ENCODE data around the gene HAGH.

HAGH gene

DNA sequence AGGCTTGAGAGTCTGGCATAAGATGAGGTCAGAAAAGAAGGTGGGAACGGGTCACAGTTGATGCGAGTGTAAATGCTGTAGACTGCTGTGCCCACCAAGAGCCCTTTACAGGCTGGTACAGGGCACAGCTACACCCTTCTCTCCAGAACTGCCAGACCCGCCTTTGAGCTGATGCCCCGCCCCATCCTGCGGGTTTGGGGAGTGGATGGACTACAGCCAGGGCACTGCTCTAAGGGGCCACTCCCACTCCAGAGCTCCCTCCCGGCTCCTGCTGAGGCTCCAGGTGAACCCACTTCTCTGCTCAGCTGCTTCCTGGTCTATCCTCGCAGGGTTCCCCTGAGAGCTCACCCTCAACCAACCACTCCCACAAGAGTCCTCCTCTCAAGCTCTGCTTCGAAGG lies 33.0 kb upstream of the HAGH start:
- no peaks in the 10 kb centered on the region for H3K36me3 ChIP-seq (ENCODE audit: control insufficient read depth in 1 of 2, insufficient read depth in 2 of 2, low read length in 2 of 2)
- H3K27me3 ChIP-seq (ENCODE audit: control insufficient read depth in 1 of 2, insufficient read depth in 2 of 2, low read length in 2 of 2) = peaks cover 14 to 15% of the 10 kb centered on the region in 2 donors
- H3K27ac ChIP-seq (ENCODE audit: low read depth, low read length) = no peak overlapping the region
- no peak overlapping the region for H3K9ac ChIP-seq (ENCODE audit: low read depth in 1 of 2, low read length in 2 of 2)
- no peak overlapping the region for H3K4me3 ChIP-seq (ENCODE audit: low read depth in 1 of 2, low read length in 2 of 2)
- H3K4me1 ChIP-seq (ENCODE audit: control insufficient read depth in 1 of 2, insufficient read depth in 2 of 2, low read length in 2 of 2) = peaks cover 0 to 5% of the 10 kb centered on the region in 2 donors
- no peaks in the 10 kb centered on the region for H3K9me3 ChIP-seq (ENCODE audit: control insufficient read depth in 1 of 2, low read length in 2 of 2)

GRCh38 chr16:1858189-1858865 lies 31.7 kb upstream of the HAGH start:
- Histone ChIP-seq H3K27ac (ENCODE audit: low read depth, low read length) (no peak overlapping the region), H3K4me1 (ENCODE audit: control insufficient read depth in 1 of 2, insufficient read depth in 2 of 2, low read length in 2 of 2) (peaks cover 0 to 5% of the 10 kb centered on the region in 2 donors), H3K9ac (ENCODE audit: low read depth in 1 of 2, low read length in 2 of 2) (no peak overlapping the region), H3K9me3 (ENCODE audit: control insufficient read depth in 1 of 2, low read length in 2 of 2) (no peaks in the 10 kb centered on the region), H3K36me3 (ENCODE audit: control insufficient read depth in 1 of 2, insufficient read depth in 2 of 2, low read length in 2 of 2) (no peaks in the 10 kb centered on the region), H3K27me3 (ENCODE audit: control insufficient read depth in 1 of 2, insufficient read depth in 2 of 2, low read length in 2 of 2) (peaks cover 14 to 15% of the 10 kb centered on the region in 2 donors), H3K4me3 (ENCODE audit: low read depth in 1 of 2, low read length in 2 of 2) (no peak overlapping the region)

DNA sequence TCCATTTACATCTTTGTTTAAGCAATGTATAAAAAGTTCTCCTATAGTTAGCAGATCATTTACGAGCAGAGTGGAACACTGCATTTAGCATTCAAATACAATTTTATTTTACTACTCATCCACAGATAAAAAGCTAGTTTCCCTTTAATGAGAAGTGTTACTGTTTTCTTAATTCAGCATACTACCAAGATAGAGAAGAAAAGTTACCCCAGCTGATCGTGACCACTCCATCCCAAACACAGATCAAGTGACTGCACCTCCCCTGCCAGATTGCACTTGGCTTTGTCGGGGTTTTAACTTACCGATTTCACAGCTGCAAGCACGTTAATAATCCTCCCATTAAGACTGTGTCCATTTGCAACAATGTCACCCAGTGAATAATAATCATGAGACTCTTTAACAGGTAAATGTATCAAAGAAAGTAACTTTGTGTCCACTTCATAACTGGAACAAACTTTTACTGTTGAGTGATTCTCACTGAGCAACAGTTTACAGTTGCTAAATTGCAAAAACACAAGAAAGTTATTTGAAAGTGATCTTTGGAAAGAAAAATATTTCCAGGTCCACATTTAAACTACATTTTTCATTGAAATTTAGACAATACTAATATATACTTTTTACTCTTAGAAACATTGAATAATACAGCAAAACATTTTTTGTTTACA lies 30.9 kb upstream of the HAGH start:
- Histone ChIP-seq H3K4me3 (ENCODE audit: low read depth in 1 of 2, low read length in 2 of 2) (no peak overlapping the region), H3K36me3 (ENCODE audit: control insufficient read depth in 1 of 2, insufficient read depth in 2 of 2, low read length in 2 of 2) (no peaks in the 10 kb centered on the region), H3K27me3 (ENCODE audit: control insufficient read depth in 1 of 2, insufficient read depth in 2 of 2, low read length in 2 of 2) (peaks cover 14 to 15% of the 10 kb centered on the region in 2 donors), H3K27ac (ENCODE audit: low read depth, low read length) (no peak overlapping the region), H3K9ac (ENCODE audit: low read depth in 1 of 2, low read length in 2 of 2) (no peak overlapping the region), H3K4me1 (ENCODE audit: control insufficient read depth in 1 of 2, insufficient read depth in 2 of 2, low read length in 2 of 2) (peaks cover 0 to 5% of the 10 kb centered on the region in 2 donors), H3K9me3 (ENCODE audit: control insufficient read depth in 1 of 2, low read length in 2 of 2) (no peaks in the 10 kb centered on the region)

DNA sequence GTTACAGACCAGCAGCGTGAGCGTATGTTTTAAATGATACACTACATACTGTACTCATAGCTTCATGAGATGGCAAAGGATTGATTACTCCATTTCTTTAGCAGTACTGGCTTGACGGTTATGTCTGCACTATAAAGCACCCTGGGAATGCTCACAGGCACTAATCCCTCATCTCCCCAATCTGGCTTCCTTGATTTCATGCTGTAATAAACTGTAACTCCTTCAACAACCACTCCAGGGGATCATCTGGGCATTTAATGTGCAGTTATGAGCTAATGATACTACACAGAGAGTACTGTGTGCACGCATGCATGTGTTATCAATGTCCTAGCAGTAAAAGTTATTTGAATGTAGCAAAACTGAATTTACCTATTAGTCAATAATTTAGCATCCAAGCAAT lies 25.2 kb upstream of the HAGH start:
- H3K36me3 ChIP-seq (ENCODE audit: control insufficient read depth in 1 of 2, insufficient read depth in 2 of 2, low read length in 2 of 2) = no peaks in the 10 kb centered on the region
- no peak overlapping the region for H3K9ac ChIP-seq (ENCODE audit: low read depth in 1 of 2, low read length in 2 of 2)
- no peaks in the 10 kb centered on the region for H3K27me3 ChIP-seq (ENCODE audit: control insufficient read depth in 1 of 2, insufficient read depth in 2 of 2, low read length in 2 of 2)
- no peak overlapping the region for H3K4me3 ChIP-seq (ENCODE audit: low read depth in 1 of 2, low read length in 2 of 2)
- H3K27ac ChIP-seq (ENCODE audit: low read depth, low read length) = no peak overlapping the region
- no peaks in the 10 kb centered on the region for H3K9me3 ChIP-seq (ENCODE audit: control insufficient read depth in 1 of 2, low read length in 2 of 2)
- no peaks in the 10 kb centered on the region for H3K4me1 ChIP-seq (ENCODE audit: control insufficient read depth in 1 of 2, insufficient read depth in 2 of 2, low read length in 2 of 2)

DNA sequence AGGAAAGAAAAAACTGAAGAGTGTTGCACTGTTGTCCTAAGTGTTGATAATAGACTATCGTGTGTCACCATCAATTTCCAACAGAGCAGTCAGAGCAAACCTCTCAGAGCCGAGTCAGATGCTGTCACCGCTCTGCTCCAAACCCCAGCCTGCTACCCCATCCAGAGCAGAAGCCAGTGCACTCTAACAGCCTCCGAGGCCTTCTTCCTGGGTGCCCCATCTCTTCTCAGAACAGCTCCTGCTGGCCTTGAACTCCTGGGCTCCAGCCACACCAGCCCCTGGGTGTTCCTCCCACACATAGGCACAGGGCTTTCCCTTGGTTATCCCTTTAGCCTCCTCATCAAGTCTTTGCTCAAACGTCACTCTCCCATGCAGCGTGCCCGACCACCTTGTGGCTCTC lies 24.4 kb upstream of the HAGH start:
- Histone ChIP-seq H3K27me3 (ENCODE audit: control insufficient read depth in 1 of 2, insufficient read depth in 2 of 2, low read length in 2 of 2) (no peaks in the 10 kb centered on the region), H3K4me3 (ENCODE audit: low read depth in 1 of 2, low read length in 2 of 2) (no peak overlapping the region), H3K4me1 (ENCODE audit: control insufficient read depth in 1 of 2, insufficient read depth in 2 of 2, low read length in 2 of 2) (no peaks in the 10 kb centered on the region), H3K9me3 (ENCODE audit: control insufficient read depth in 1 of 2, low read length in 2 of 2) (no peaks in the 10 kb centered on the region), H3K36me3 (ENCODE audit: control insufficient read depth in 1 of 2, insufficient read depth in 2 of 2, low read length in 2 of 2) (no peaks in the 10 kb centered on the region), H3K9ac (ENCODE audit: low read depth in 1 of 2, low read length in 2 of 2) (no peak overlapping the region), H3K27ac (ENCODE audit: low read depth, low read length) (no peak overlapping the region)

DNA sequence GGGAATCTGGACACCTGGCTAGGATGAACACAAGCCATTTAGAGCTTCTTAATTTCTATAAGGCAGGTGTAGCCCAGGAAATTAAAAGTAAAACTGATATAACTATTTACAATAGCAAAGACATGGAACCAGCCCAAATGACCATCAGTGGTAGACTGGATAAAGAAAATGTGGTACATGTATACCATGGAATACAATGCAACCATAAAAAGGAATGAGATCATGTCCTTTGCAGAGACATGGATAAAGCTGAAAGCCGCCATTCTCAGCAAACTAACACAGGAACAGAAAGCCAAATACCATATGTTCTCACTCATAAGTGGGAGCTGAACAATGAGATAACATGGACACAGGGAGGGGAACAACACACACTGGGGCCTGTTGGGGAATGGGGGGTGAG lies 19.8 kb upstream of the HAGH start:
- H3K36me3 ChIP-seq (ENCODE audit: control insufficient read depth in 1 of 2, insufficient read depth in 2 of 2, low read length in 2 of 2) = no peaks in the 10 kb centered on the region
- H3K27me3 ChIP-seq (ENCODE audit: control insufficient read depth in 1 of 2, insufficient read depth in 2 of 2, low read length in 2 of 2) = no peaks in the 10 kb centered on the region
- no peak overlapping the region for H3K27ac ChIP-seq (ENCODE audit: low read depth, low read length)
- H3K9ac ChIP-seq (ENCODE audit: low read depth in 1 of 2, low read length in 2 of 2) = no peak overlapping the region
- H3K4me1 ChIP-seq (ENCODE audit: control insufficient read depth in 1 of 2, insufficient read depth in 2 of 2, low read length in 2 of 2) = no peaks in the 10 kb centered on the region
- no peaks in the 10 kb centered on the region for H3K9me3 ChIP-seq (ENCODE audit: control insufficient read depth in 1 of 2, low read length in 2 of 2)
- no peak overlapping the region for H3K4me3 ChIP-seq (ENCODE audit: low read depth in 1 of 2, low read length in 2 of 2)

GRCh38 chr16:1845985-1846384 lies 19.4 kb upstream of the HAGH start:
- H3K27me3 ChIP-seq (ENCODE audit: control insufficient read depth in 1 of 2, insufficient read depth in 2 of 2, low read length in 2 of 2) = no peaks in the 10 kb centered on the region
- H3K4me3 ChIP-seq (ENCODE audit: low read depth in 1 of 2, low read length in 2 of 2) = no peak overlapping the region
- H3K9ac ChIP-seq (ENCODE audit: low read depth in 1 of 2, low read length in 2 of 2) = no peak overlapping the region
- no peaks in the 10 kb centered on the region for H3K4me1 ChIP-seq (ENCODE audit: control insufficient read depth in 1 of 2, insufficient read depth in 2 of 2, low read length in 2 of 2)
- H3K9me3 ChIP-seq (ENCODE audit: control insufficient read depth in 1 of 2, low read length in 2 of 2) = no peaks in the 10 kb centered on the region
- H3K36me3 ChIP-seq (ENCODE audit: control insufficient read depth in 1 of 2, insufficient read depth in 2 of 2, low read length in 2 of 2) = no peaks in the 10 kb centered on the region
- no peak overlapping the region for H3K27ac ChIP-seq (ENCODE audit: low read depth, low read length)

DNA sequence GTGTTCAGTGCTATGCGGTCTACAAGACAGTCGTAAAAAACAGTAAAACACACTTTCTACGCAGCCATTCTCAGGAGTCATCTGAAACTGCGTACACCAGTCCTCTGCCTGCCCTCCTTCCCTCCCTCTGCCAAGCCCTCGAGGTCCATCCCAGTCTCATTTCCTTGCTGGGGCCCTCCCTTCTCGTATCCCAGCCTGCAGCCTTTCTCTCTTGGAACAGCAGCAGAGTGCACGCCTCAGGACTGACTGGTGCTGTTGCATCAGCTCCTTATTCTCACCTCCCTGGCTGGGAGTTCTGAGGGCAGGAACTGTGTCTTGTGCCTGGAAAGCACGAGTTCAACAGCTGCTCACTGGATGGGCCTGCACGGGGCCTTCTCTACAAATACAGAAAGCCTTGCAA lies 12.9 kb upstream of the HAGH start:
- Histone ChIP-seq H3K9me3 (ENCODE audit: control insufficient read depth in 1 of 2, low read length in 2 of 2) (no peaks in the 10 kb centered on the region), H3K27me3 (ENCODE audit: control insufficient read depth in 1 of 2, insufficient read depth in 2 of 2, low read length in 2 of 2) (no peaks in the 10 kb centered on the region), H3K4me3 (ENCODE audit: low read depth in 1 of 2, low read length in 2 of 2) (no peak overlapping the region), H3K27ac (ENCODE audit: low read depth, low read length) (no peak overlapping the region), H3K9ac (ENCODE audit: low read depth in 1 of 2, low read length in 2 of 2) (no peak overlapping the region), H3K4me1 (ENCODE audit: control insufficient read depth in 1 of 2, insufficient read depth in 2 of 2, low read length in 2 of 2) (no peaks in the 10 kb centered on the region), H3K36me3 (ENCODE audit: control insufficient read depth in 1 of 2, insufficient read depth in 2 of 2, low read length in 2 of 2) (no peaks in the 10 kb centered on the region)

DNA sequence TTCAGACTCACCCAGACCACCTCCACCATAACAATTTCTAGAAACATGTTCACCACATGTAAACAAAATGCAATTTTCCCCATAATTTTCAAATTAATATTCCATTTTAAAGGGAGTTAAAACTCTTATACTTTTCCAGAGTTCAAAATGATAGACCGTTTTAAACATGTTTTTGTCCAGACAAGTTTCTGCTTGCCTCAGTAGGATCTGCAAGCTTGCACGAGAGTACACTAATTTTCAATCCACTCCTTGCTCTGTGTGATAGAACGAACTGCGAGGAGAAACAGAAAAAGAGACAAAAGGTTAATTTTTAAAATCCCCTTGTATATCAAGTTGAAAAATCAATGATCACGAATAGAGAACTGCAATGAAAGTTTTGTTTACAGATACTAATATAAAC lies 7.5 kb upstream of the HAGH start:
- H3K9me3 ChIP-seq (ENCODE audit: control insufficient read depth in 1 of 2, low read length in 2 of 2) = no peaks in the 10 kb centered on the region
- no peak overlapping the region for H3K4me3 ChIP-seq (ENCODE audit: low read depth in 1 of 2, low read length in 2 of 2)
- H3K4me1 ChIP-seq (ENCODE audit: control insufficient read depth in 1 of 2, insufficient read depth in 2 of 2, low read length in 2 of 2) = peaks cover 19 to 20% of the 10 kb centered on the region in 2 donors
- no peaks in the 10 kb centered on the region for H3K27me3 ChIP-seq (ENCODE audit: control insufficient read depth in 1 of 2, insufficient read depth in 2 of 2, low read length in 2 of 2)
- no peak overlapping the region for H3K9ac ChIP-seq (ENCODE audit: low read depth in 1 of 2, low read length in 2 of 2)
- H3K27ac ChIP-seq (ENCODE audit: low read depth, low read length) = no peak overlapping the region
- H3K36me3 ChIP-seq (ENCODE audit: control insufficient read depth in 1 of 2, insufficient read depth in 2 of 2, low read length in 2 of 2) = no peaks in the 10 kb centered on the region

- no peaks in the 10 kb centered on the region for H3K9me3 ChIP-seq (ENCODE audit: control insufficient read depth in 1 of 2, low read length in 2 of 2)
- no peaks in the 10 kb centered on the region for H3K27me3 ChIP-seq (ENCODE audit: control insufficient read depth in 1 of 2, insufficient read depth in 2 of 2, low read length in 2 of 2)
- H3K27ac ChIP-seq (ENCODE audit: low read depth, low read length) = no peak overlapping the region
- H3K4me1 ChIP-seq (ENCODE audit: control insufficient read depth in 1 of 2, insufficient read depth in 2 of 2, low read length in 2 of 2) = peaks cover 24 to 28% of the 10 kb centered on the region in 2 donors
- no peak overlapping the region for H3K4me3 ChIP-seq (ENCODE audit: low read depth in 1 of 2, low read length in 2 of 2)
- H3K9ac ChIP-seq (ENCODE audit: low read depth in 1 of 2, low read length in 2 of 2) = no peak overlapping the region
- H3K36me3 ChIP-seq (ENCODE audit: control insufficient read depth in 1 of 2, insufficient read depth in 2 of 2, low read length in 2 of 2) = no peaks in the 10 kb centered on the region
Observed at GRCh38 chr16:1832838-1833454, 6.3 kb upstream of the HAGH start.

All from duodenal mucosa (tissue), 2 donors.